Measurements from ENCODE around the gene PTOV1.

The PTOV1 gene

GRCh38 chr19:49838885-49839588, 11.9 kb upstream of the PTOV1 start:
- Histone ChIP-seq H3K27ac (ENCODE audit: low read length) (no peak overlapping the region), H3K4me3 (ENCODE audit: low read length) (no peak overlapping the region), H3K36me3 (replicated peaks; ENCODE audit: low read depth, low read length) (peaks cover 58% of the 10 kb centered on the region), H3K9me3 (ENCODE audit: insufficient read depth, low read length) (no peaks in the 10 kb centered on the region), H3K4me1 (ENCODE audit: low read length) (no peaks in the 10 kb centered on the region), H3K4me2 (ENCODE audit: low read length) (no peak overlapping the region), H2AFZ (ENCODE audit: low read depth, low read length) (no peak overlapping the region), H4K20me1 (ENCODE audit: insufficient read depth, low read length) (peaks cover 4% of the 10 kb centered on the region; the same call in 1 of the 2 replicates), H3K27me3 (ENCODE audit: low read depth, low read length) (no peaks in the 10 kb centered on the region), H3K9ac (ENCODE audit: low read length) (no peak overlapping the region), H3K79me2 (ENCODE audit: low read length) (no peaks in the 10 kb centered on the region)
- TF ChIP-seq EZH2phosphoT487 (IDR thresholded peaks at IDR 0.05; ENCODE audit: low read depth) (no peak), CTCF (IDR thresholded peaks at IDR 0.05; ENCODE audit: low read depth, low read length) (no peak)

DNA sequence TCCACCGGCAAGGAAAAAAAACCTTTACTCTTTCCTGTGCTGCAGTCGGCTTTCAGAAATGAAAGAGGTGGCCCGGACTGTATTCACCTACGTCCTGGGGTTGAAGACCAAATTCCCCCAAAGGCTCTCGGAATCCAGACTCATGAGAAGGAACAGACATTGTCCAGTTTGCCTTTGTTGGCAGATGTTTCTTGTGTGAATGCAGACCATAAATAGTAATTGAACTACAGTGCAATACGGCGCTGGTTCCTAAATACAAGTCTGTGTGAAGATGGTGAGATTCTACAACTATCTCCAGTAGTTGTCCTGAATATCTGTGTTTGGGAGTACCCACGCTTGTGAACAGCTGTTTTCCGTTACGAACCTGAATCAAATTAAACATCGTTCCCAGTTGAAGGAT, 11.2 kb upstream of the PTOV1 start:
- Histone ChIP-seq H3K79me2 (ENCODE audit: low read length) (no peaks in the 10 kb centered on the region), H4K20me1 (ENCODE audit: insufficient read depth, low read length) (peaks cover 4% of the 10 kb centered on the region; the same call in 1 of the 2 replicates), H3K36me3 (replicated peaks; ENCODE audit: low read depth, low read length) (peaks cover 53% of the 10 kb centered on the region), H3K27me3 (ENCODE audit: low read depth, low read length) (no peaks in the 10 kb centered on the region), H3K9ac (ENCODE audit: low read length) (no peak overlapping the region), H2AFZ (ENCODE audit: low read depth, low read length) (no peak overlapping the region), H3K27ac (ENCODE audit: low read length) (no peak overlapping the region), H3K4me1 (ENCODE audit: low read length) (peaks cover under 1% of the 10 kb centered on the region; the same call in 1 of the 2 replicates), H3K4me3 (ENCODE audit: low read length) (no peak overlapping the region), H3K4me2 (ENCODE audit: low read length) (no peak overlapping the region), H3K9me3 (ENCODE audit: insufficient read depth, low read length) (no peaks in the 10 kb centered on the region)
- no peak for TF ChIP-seq CTCF (IDR thresholded peaks at IDR 0.05; ENCODE audit: low read depth, low read length)
- no peak for TF ChIP-seq EZH2phosphoT487 (IDR thresholded peaks at IDR 0.05; ENCODE audit: low read depth)

GRCh38 chr19:49840321-49840720, 10.6 kb upstream of the PTOV1 start:
- Histone ChIP-seq H3K4me3 (ENCODE audit: low read length) (no peak overlapping the region), H3K4me2 (ENCODE audit: low read length) (no peak overlapping the region), H2AFZ (ENCODE audit: low read depth, low read length) (no peak overlapping the region), H3K9ac (ENCODE audit: low read length) (no peak overlapping the region), H3K27me3 (ENCODE audit: low read depth, low read length) (no peaks in the 10 kb centered on the region), H3K9me3 (ENCODE audit: insufficient read depth, low read length) (no peaks in the 10 kb centered on the region), H3K79me2 (ENCODE audit: low read length) (no peaks in the 10 kb centered on the region), H3K27ac (ENCODE audit: low read length) (no peak overlapping the region), H3K4me1 (ENCODE audit: low read length) (peaks cover 3% of the 10 kb centered on the region; the same call in 1 of the 2 replicates), H3K36me3 (replicated peaks; ENCODE audit: low read depth, low read length) (peaks cover 50% of the 10 kb centered on the region), H4K20me1 (ENCODE audit: insufficient read depth, low read length) (peaks cover 4% of the 10 kb centered on the region; the same call in 1 of the 2 replicates)
- TF ChIP-seq CTCF (IDR thresholded peaks at IDR 0.05; ENCODE audit: low read depth, low read length) (no peak), EZH2phosphoT487 (IDR thresholded peaks at IDR 0.05; ENCODE audit: low read depth) (no peak)

- Histone ChIP-seq H3K9ac (ENCODE audit: low read length) (no peak overlapping the region), H3K4me3 (ENCODE audit: low read length) (no peak overlapping the region), H3K4me1 (ENCODE audit: low read length) (peaks cover 3% of the 10 kb centered on the region; the same call in 1 of the 2 replicates), H2AFZ (ENCODE audit: low read depth, low read length) (no peak overlapping the region), H3K27me3 (ENCODE audit: low read depth, low read length) (no peaks in the 10 kb centered on the region), H3K79me2 (ENCODE audit: low read length) (no peaks in the 10 kb centered on the region), H3K4me2 (ENCODE audit: low read length) (no peak overlapping the region), H3K36me3 (replicated peaks; ENCODE audit: low read depth, low read length) (peaks cover 49% of the 10 kb centered on the region), H3K9me3 (ENCODE audit: insufficient read depth, low read length) (no peaks in the 10 kb centered on the region), H4K20me1 (ENCODE audit: insufficient read depth, low read length) (peaks cover 4% of the 10 kb centered on the region; the same call in 1 of the 2 replicates), H3K27ac (ENCODE audit: low read length) (no peak overlapping the region)
- TF ChIP-seq CTCF (IDR thresholded peaks at IDR 0.05; ENCODE audit: low read depth, low read length) (no peak), EZH2phosphoT487 (IDR thresholded peaks at IDR 0.05; ENCODE audit: low read depth) (no peak)
Observed at GRCh38 chr19:49840736-49841249, 10.2 kb upstream of the PTOV1 start.

Data from OCI-LY3 (cell line).